HUDEP-2 (cell line): Measurements from ENCODE around the gene MASP2.
"Not testable (repeated sequence)": the region's sequence is repeated elsewhere in the genome, so short reads cannot be mapped to it uniquely, and the experiment has no call there.

Experiments used
- DNase-seq, 76 experiments: peaks; one replicate each; lab custom pipeline; 2025; ENCODE audit not compliant: unreplicated experiment in 76 of 76; lab: John Stamatoyannopoulos, UW

MASP2 gene

DNA sequence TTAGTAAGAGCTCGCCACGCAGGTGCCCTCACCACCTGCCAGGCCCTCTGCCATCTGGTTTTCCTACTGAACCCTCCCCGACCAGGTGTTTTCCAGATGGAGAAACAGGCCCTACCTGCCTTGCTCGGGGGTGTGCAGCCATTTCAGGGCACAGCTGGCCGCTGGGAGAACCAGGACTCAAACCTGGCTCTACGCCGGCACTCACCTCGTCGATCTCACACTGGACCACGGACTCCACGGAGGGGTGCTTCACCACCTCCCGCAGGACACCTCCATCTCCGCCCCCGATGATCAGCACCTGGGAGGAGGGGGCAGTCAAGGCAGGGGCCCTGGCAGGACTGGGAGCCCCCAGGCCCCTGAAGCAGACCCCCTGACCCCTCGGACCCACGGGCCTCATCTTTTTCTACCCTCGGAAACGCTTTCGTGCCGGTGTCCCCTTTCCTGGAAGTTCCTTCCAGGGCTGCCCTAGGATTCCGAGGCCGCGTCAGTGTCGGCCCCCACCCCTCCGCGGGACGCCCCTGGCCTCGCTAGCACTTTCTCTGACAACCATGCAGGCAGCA is 11.6 kb upstream of the MASP2 start:
- no peak for DNase-seq

GRCh38 chr1:11058026-11058425 is 11.0 kb upstream of the MASP2 start:
- DNase-seq: no peak

DNA sequence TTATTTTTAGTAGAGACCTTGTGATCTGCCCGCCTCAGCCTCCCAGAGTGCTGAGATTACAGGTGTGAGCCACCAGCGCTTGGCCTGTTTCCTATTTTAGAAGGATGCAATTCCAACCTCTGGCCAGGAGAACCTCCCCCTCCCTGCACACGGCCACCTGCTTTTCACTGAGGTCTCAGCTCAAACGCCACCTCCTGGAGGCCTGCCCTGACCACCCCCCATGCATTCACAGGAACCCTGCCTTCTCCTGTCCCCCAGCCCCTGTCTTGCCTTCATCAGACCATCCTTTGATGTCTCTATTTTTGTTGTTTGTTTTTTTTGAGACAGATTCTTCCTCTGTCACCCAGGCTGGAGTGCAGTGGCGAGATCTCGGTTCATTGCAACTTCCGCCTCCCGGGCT is 10.4 kb upstream of the MASP2 start:
- DNase-seq: no peak

DNA sequence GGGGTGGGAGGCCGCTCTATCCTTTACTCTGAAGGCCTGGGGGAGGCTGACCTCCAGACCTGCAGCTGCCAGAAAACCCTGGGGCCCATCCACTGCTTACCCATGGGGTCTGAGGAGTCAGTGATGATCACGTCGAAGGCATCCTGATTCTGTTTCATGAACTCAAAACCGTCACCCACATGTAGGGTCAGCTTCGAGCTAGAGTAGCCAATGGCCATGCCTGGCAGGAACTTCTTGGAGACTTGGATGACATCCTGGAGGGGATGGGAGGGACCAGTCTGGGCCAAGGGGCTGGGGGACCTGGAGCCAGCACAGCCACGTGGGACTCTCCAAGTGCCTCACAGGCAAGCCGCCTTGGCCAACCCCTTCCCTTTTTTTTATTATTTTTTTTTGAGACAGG is 9.5 kb upstream of the MASP2 start:
- no peak for DNase-seq

DNA sequence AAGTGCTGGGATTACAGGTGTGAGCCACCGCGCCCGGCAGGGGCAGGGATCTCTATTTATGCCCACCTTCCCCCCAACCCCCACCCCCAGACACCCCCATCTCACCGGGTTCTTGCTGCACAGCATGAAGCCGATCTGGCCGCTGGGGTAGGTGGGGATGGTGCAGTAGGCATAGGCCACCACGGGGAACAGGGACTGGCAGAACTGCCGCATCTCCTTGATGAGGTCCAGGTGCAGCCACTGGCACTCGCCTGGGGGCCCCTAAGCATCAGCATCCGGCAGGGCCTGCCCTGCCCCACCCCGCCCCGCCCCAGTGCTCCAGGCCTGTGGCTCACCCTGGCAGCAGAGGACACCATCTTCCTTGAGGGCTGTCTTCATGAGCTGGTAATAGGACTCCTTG is 8.6 kb upstream of the MASP2 start:
- DNase-seq: no peak

DNA sequence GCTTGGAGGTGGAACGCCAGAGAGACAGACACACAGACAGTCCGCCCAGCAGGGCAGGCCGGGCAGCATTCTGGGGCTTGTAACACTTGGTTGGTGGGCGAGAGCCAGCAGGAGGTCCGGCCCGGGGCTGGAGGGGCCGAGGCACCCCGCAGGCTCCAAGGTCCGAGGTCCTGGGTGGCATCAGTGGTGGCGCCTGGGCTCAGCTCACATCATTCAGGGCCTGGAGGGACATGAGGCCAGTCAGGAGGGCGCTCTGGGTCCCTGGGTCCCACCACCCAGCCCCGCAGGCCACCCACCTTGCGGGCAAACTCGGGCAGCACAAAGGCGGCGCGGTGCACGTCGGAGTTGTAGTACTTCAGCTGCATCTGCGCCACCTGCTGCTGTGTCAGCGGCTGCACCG is 7.6 kb upstream of the MASP2 start:
- DNase-seq: no peak

GRCh38 chr1:11054181-11054580 is 7.1 kb upstream of the MASP2 start:
- no peak for DNase-seq

- peak in 6 of 76 experiments; percentile 8 to 30 (median 20) for DNase-seq
These were observed 6.7 kb upstream of the MASP2 start for GRCh38 chr1:11053758-11054137.

DNA sequence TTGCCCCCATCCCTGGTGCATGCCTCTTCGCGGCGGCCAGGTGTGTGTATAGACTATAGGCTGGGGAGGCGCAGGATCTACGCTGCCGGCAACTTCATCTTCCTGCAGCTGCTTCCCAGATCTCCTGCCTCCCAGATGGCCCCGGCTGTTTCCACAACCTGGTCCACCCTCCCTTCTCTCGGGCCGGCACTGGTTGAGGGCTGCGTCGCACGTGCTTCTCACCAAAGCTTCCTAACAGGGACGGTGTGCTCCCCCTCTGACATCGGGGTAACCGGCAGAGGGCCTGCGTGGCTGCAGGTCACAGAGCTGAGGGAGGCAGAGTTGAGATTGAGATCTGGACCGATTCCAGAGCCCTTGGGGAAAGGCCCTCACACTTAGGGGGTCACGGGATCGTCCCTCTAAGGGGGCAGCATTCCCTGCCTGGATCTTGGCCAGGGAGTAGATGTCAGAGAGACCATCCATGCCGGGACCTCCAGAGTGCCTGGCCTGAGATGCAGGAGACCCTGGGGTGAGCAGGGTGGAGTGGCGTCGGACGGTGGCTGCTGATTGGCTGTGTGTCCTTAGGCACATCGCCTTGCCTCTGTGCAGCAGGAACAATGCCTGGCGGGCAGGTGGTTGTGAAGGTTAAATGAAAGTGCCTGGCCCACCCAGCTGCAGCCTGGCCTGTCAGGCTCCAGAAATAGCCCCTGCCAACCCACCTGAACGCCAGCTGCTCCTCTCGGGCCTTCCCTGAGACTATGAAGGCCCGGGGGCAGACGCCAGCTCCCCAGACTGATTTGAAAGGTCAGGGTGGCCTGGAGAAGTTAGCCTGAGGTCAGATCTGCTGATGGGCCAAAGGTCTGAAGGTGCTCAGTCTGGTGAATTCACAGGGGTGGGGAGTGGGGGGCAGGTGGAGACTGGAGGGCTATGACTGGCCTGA is 6.1 kb upstream of the MASP2 start:
- DNase-seq: peak in 13 of 76 experiments; percentile 12 to 37 (median 19)

GRCh38 chr1:11051781-11052511 is 4.9 kb upstream of the MASP2 start:
- DNase-seq: no peak

- DNase-seq: not testable (repeated sequence)
These were observed 4.1 kb upstream of the MASP2 start for GRCh38 chr1:11051121-11051520.

DNA sequence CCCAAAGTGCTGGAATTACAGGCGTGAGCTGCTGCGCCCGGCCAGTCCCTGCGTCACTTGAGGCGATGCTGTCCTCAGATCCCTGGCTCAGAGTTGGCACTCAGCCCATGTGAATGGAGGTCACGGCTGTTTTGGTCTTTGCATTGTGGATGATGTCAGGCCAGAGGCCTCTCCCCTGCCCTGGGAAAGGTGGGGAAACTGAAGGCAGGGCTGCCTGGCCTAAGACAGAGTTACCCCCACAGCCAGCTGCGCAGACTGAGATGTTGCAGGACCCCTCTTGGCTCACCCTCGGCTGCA is 821 bp downstream of the MASP2 start:
- no peak for DNase-seq

DNA sequence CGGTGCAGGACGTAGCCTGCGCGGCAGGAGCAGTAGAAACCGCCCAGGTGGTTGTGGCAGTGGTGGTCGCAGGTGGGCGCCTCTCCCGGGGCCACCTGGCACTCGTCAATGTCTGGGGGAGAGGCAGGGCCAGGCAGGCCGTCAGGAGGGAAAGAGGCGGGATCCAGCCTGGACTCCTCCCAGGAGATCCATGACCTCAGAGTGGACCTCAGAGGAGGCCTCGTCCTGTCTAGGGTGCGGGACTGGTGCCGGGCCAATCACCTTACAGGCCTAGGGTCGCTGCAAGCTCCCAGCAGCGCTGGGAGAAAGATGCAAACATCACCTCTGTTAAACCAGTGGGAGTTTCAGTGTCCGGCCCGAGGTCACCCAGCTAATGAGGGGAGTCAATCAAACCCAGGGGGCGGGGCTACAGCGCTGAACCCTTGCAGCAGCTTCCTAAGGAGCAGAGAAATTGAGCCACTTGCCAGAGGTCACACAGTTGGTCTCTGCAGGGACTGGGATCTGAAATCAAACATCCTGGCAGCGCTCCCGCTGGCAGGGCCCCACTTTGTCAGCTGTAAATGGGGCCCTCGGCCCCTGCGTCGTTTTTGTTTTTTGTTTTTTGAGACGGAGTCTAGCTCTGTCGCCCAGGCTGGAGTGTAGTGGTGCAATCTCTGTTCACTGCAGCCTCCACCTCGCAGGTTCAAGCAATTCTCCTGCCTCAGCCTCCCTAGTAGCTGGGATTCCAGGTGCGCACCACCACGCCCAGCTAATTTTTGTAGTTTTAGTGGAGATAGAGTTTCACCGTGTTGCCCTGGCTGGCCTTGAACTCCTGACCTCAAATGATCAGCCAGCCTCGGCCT is 1.4 kb downstream of the MASP2 start:
- no peak for DNase-seq

- no peak for DNase-seq
These were observed 2.1 kb downstream of the MASP2 start for GRCh38 chr1:11044849-11045427.

GRCh38 chr1:11044086-11044848 is 2.8 kb downstream of the MASP2 start:
- no peak for DNase-seq

- DNase-seq: no peak
These were observed 3.8 kb downstream of the MASP2 start for GRCh38 chr1:11042995-11043874.

- DNase-seq: no peak
These were observed 5.0 kb downstream of the MASP2 start for GRCh38 chr1:11042065-11042464.

DNA sequence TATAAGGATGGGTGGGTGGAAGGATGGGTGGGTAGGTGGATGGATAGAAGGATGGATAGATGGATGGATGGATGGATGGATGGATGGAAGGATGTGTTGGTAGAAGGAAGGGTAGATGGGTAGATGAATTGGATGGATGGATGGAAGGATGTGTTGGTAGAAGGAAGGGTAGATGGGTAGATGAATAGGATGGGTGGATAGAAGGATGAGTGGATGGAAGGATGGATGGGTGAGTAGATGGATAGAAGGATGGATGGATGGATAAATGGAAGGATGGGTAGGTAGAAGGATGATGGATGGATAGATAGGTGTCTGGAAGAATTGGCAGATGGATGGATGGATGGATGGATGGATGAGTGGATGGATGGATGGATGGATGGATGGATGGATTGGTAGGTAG is 6.0 kb downstream of the MASP2 start:
- no peak for DNase-seq

GRCh38 chr1:11040105-11040429 is 7.0 kb downstream of the MASP2 start:
- DNase-seq: not testable (repeated sequence)
